CD4-positive, alpha-beta T cell (primary cell): ENCODE data around the gene SLAMF1. TPM values are rescaled to one million over a fixed set of nuclear protein-coding genes. Genes with fewer than 3 reads are reported as not detected.
A peak's percentile ranks its signal among the peaks of the same experiment; 100 is the strongest.

Experiments
- ATAC-seq: fragments of 200-7000 bp; cut with Tn5 transposase; one replicate; pipeline ENCODE4 v1.10.0; 2022; ENCODE audit warnings: mild to moderate bottlenecking; ENCODE audit not compliant: poor library complexity
- CTCF ChIA-PET: fragments of 350-600 bp; sonication (Branson Sonifier 250); formaldehyde crosslinking; loops from one replicate; lab custom pipeline; 2021; ENCODE audit warnings: antibody characterized with exemption, inconsistent platforms; lab: Charles Lee
- POLR2A ChIA-PET: fragments of 350-600 bp; sonication (Branson Sonifier 250); formaldehyde crosslinking; loops from one replicate; lab custom pipeline; 2021; ENCODE audit warnings: antibody characterized with exemption, inconsistent platforms; lab: Charles Lee
- DNase-seq, 14 experiments: peaks; one replicate each; pipeline ENCODE4 v3.0.0-alpha.2; 2013 to 2020; ENCODE audit warnings: mixed read lengths in 2 of 14
- H3K27ac ChIP-seq, 2 donors: one replicate each; pipeline versions ENCODE4 v1.5.1 to v1.7.0; 2013; ENCODE audit warnings: low read length in 2 of 2, low read depth in 1 of 2, mild to moderate bottlenecking in 1 of 2
- H3K27me3 ChIP-seq, 2 experiments: 1 replicate in 1 of 2; 2 replicates in 1 of 2; pipeline versions ENCODE4 v1.6.1 to v1.7.0; 2013; ENCODE audit warnings: low read length in 2 of 2, control low read depth in 1 of 2, mild to moderate bottlenecking in 1 of 2, moderate library complexity in 1 of 2; ENCODE audit not compliant: insufficient read depth in 2 of 2, control insufficient read depth in 1 of 2
- H3K36me3 ChIP-seq: one replicate; pipeline ENCODE4 v1.6.1; 2013; ENCODE audit warnings: low read length, control low read depth; ENCODE audit not compliant: insufficient read depth
- H3K4me1 ChIP-seq: one replicate; pipeline ENCODE4 v1.6.1; 2013; ENCODE audit warnings: low read length, control low read depth; ENCODE audit not compliant: insufficient read depth
- H3K4me3 ChIP-seq: one replicate; pipeline ENCODE4 v1.5.1; 2013; ENCODE audit warnings: mild to moderate bottlenecking, low read length, moderate library complexity
- H3K9me3 ChIP-seq, 2 experiments: 1 replicate in 1 of 2; 2 replicates in 1 of 2; pipeline versions ENCODE4 v1.6.1 to v1.7.0; 2013; ENCODE audit warnings: low read length in 2 of 2, mild to moderate bottlenecking in 2 of 2, control low read depth in 1 of 2, moderate library complexity in 1 of 2; ENCODE audit not compliant: control insufficient read depth in 1 of 2, insufficient read depth in 1 of 2
- H3K27ac Mint-ChIP-seq: one replicate; pipeline ENCODE4 v1.8.0; 2020; ENCODE audit warnings: mixed read lengths
- H3K27me3 Mint-ChIP-seq: one replicate; pipeline ENCODE4 v1.8.0; 2021; ENCODE audit warnings: mixed read lengths
- H3K36me3 Mint-ChIP-seq: one replicate; pipeline ENCODE4 v1.8.0; 2021; ENCODE audit warnings: low read depth, mixed read lengths
- H3K4me1 Mint-ChIP-seq: one replicate; pipeline ENCODE4 v1.8.0; 2021; ENCODE audit warnings: low read depth, mixed read lengths
- H3K4me3 Mint-ChIP-seq: one replicate; pipeline ENCODE4 v1.8.0; 2020; ENCODE audit warnings: mild to moderate bottlenecking, mixed read lengths
- H3K9me3 Mint-ChIP-seq: one replicate; pipeline ENCODE4 v1.8.0; 2020; ENCODE audit warnings: mixed read lengths
- intact Hi-C, 2 experiments: fragments of 100-400 bp; cut with DNase I in 1 of 2; cut with micrococcal nuclease in 1 of 2; formaldehyde crosslinking; loops; one replicate each; pipeline versions ENCODE4 v1.15.1 to v1.9.0; 2023 to 2025; cut with DNase I, micrococcal nuclease
- total RNA-seq, 174 experiments: library from RNA in 2 of 174; stranded (reverse) in 2 of 174; gene quantifications; one replicate each; pipeline ENCODE4 v1.2.3 and lab custom pipeline; 2021 to 2026
- TF ChIP-seq, protein P1 (sequence below): fragments of 200-600 bp; IDR thresholded peaks from one replicate; pipeline ENCODE4 v1.8.0; 2022; ENCODE audit warnings: antibody characterized with exemption, mild to moderate bottlenecking

Gene SLAMF1
- total RNA-seq, 2 experiments from 2014 or later = 39.4 to 39.8 TPM

DNA sequence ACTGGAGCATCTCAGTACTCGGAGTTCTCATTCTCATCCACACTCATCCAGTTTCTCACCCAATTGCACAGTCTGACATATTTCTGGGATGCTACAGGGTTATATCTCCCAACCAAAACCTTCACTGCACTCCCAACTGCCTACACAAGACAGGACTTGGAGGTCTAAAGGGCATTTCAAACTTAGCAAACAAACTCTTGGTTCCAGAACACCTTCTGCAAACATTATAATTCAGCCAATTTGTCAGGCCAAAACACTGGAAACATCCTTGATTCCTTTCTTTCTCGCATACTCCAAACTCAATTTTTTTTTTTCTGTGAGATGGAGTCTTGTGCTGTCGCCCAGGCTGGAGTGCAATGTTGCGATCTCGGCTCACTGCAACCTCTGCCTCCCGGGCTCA, 7.9 kb downstream of the SLAMF1 start:
- peaks cover 84% of the 10 kb centered on the region for H3K4me1 ChIP-seq
- H3K27me3 Mint-ChIP-seq = no peaks in the 10 kb centered on the region
- TF ChIP-seq, protein P1, sequence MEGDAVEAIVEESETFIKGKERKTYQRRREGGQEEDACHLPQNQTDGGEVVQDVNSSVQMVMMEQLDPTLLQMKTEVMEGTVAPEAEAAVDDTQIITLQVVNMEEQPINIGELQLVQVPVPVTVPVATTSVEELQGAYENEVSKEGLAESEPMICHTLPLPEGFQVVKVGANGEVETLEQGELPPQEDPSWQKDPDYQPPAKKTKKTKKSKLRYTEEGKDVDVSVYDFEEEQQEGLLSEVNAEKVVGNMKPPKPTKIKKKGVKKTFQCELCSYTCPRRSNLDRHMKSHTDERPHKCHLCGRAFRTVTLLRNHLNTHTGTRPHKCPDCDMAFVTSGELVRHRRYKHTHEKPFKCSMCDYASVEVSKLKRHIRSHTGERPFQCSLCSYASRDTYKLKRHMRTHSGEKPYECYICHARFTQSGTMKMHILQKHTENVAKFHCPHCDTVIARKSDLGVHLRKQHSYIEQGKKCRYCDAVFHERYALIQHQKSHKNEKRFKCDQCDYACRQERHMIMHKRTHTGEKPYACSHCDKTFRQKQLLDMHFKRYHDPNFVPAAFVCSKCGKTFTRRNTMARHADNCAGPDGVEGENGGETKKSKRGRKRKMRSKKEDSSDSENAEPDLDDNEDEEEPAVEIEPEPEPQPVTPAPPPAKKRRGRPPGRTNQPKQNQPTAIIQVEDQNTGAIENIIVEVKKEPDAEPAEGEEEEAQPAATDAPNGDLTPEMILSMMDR = no peak
- no peaks in the 10 kb centered on the region for H3K9me3 Mint-ChIP-seq
- H3K27ac ChIP-seq = peak overlapping the region; percentile 71 to 72
- ChIA-PET POLR2A (interaction anchor here (1.0 to 2.5 kb wide), 4 partner anchors 8 to 158 kb away, joined by 3 to 28 read pairs (median 4); partner anchors contain the start of gene CD48), CTCF (interaction anchor here (1.8 kb wide), 1 partner anchor 20 kb away, joined by 6 read pairs; no protein-coding TSS in a partner anchor)
- DNase-seq = no peak
- peaks cover 97% of the 10 kb centered on the region for H3K4me1 Mint-ChIP-seq
- peaks cover 42% of the 10 kb centered on the region for H3K36me3 ChIP-seq
- H3K36me3 Mint-ChIP-seq = peaks cover 64% of the 10 kb centered on the region
- H3K4me3 Mint-ChIP-seq = peak overlapping the region; percentile 86
- peak overlapping the region; percentile 27 for H3K4me3 ChIP-seq
- no peaks in the 10 kb centered on the region for H3K9me3 ChIP-seq
- no peak for ATAC-seq
- peak overlapping the region; percentile 97 for H3K27ac Mint-ChIP-seq
- no peaks in the 10 kb centered on the region for H3K27me3 ChIP-seq
- intact Hi-C loops = loop anchor here in 1 of 2 experiments (1.0 to 5.0 kb wide), 3 partner anchors 8 to 68 kb away; partner anchors contain the start of gene SLAMF1

DNA sequence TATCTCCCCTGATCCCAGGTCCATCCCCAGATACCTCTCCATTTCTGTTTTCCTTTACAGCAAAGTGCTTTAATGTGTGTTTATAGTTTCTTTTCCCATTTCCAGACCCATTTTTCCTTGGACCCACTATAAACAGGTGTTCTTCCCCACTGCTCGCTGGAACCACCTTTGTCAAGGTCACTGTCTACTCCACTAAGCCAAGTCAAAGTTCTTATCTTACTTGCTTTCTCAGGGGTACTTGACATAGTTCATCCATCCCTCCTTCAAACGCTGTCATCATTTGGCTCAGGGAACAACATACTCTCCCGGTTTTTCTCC, 8.3 kb downstream of the SLAMF1 start:
- Mint-ChIP-seq H3K27ac (peak overlapping the region; percentile 97), H3K4me1 (peaks cover 97% of the 10 kb centered on the region), H3K9me3 (no peaks in the 10 kb centered on the region), H3K36me3 (peaks cover 68% of the 10 kb centered on the region), H3K4me3 (peak overlapping the region; percentile 86), H3K27me3 (no peaks in the 10 kb centered on the region)
- H3K36me3 ChIP-seq = peaks cover 46% of the 10 kb centered on the region
- intact Hi-C loops = loop anchor here in 1 of 2 experiments (1.0 to 5.0 kb wide), 3 partner anchors 9 to 69 kb away; partner anchors contain the start of gene SLAMF1
- no peak for ATAC-seq
- H3K4me1 ChIP-seq = peaks cover 88% of the 10 kb centered on the region
- no peak for DNase-seq
- peak overlapping the region; percentile 27 for H3K4me3 ChIP-seq
- H3K27me3 ChIP-seq = no peaks in the 10 kb centered on the region
- ChIA-PET CTCF (no interaction called here), POLR2A (interaction anchor here (1.0 to 2.5 kb wide), 5 partner anchors 9 to 37 kb away, joined by 3 to 28 read pairs (median 6); partner anchors contain the start of gene SLAMF1)
- H3K27ac ChIP-seq = peak overlapping the region; percentile 71 to 72
- H3K9me3 ChIP-seq = no peaks in the 10 kb centered on the region
- TF ChIP-seq, protein P1 = no peak

DNA sequence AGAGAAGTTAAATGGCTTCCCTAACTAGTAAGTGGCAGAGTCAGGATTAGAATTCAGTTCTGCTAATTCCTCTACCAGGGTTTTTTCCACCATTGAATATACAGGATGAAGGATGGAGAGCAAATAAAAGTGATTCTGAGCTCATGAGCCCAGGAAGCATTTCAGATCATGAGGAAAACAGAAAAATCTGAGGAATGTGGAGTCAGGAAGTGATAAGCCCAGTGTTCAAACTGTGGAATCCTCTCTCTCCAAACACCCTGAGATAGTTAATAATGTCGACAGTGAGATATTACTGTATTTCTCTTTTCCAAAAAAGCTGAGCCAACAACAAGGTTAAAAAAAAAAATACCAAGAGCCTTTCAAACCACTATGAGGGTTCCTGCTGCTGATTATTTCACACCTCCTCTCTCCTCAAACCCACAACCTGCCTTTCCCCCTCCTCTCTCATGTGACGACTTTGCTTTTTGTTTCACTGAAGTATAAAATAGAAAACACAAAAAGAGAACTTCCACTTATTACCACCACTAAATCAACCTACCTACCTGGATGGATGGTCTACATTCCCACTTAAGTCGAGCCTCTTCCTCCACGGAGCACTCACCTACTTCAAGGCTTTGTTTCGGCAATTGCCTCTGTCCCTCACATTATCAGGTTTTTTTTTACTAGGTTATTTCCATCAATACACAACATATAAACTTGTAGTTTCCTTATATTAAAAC, 8.9 kb downstream of the SLAMF1 start:
- ChIA-PET CTCF (no interaction called here), POLR2A (interaction anchor here (1.0 to 1.2 kb wide), 5 partner anchors 8 to 37 kb away, joined by 3 to 6 read pairs (median 6); partner anchors contain the start of gene SLAMF1)
- Histone ChIP-seq H3K9me3 (no peaks in the 10 kb centered on the region), H3K36me3 (peaks cover 48% of the 10 kb centered on the region), H3K27me3 (no peaks in the 10 kb centered on the region), H3K4me3 (peak overlapping the region; percentile 27), H3K4me1 (peaks cover 90% of the 10 kb centered on the region), H3K27ac (peak overlapping the region; percentile 71 to 72)
- TF ChIP-seq, protein P1 = no peak
- H3K4me3 Mint-ChIP-seq = peak overlapping the region; percentile 86
- peaks cover 97% of the 10 kb centered on the region for H3K4me1 Mint-ChIP-seq
- H3K36me3 Mint-ChIP-seq = peaks cover 69% of the 10 kb centered on the region
- no peaks in the 10 kb centered on the region for H3K9me3 Mint-ChIP-seq
- DNase-seq (peak in 7 of 14 experiments; percentile 26 to 93 (median 54)), ATAC-seq (peak; percentile 80)
- peak overlapping the region; percentile 97 for H3K27ac Mint-ChIP-seq
- H3K27me3 Mint-ChIP-seq = no peaks in the 10 kb centered on the region
- intact Hi-C loops = loop anchor here (1.0 to 5.0 kb wide), 5 partner anchors 9 to 69 kb away; partner anchors contain the start of gene SLAMF1 (in 1 of the 2)
